ENCODE data around the gene MATCAP1.

The MATCAP1 gene

GRCh38 chr16:67170949-67171649 is 12.7 kb downstream of the MATCAP1 start:
- no peak for DNase-seq

- no peak for DNase-seq
Measured at GRCh38 chr16:67170168-67170948, 13.4 kb downstream of the MATCAP1 start, which contains the start of gene NOL3. Gene NOL3 (plus strand): TSS chr16:67170538.

- DNase-seq: no peak
Measured at GRCh38 chr16:67169642-67170167, 14.1 kb downstream of the MATCAP1 start.

- no peak for DNase-seq
Measured at GRCh38 chr16:67169011-67169451, 14.7 kb downstream of the MATCAP1 start.

- no peak for DNase-seq
Measured at GRCh38 chr16:67167588-67167987, 16.2 kb downstream of the MATCAP1 start.

- no peak for DNase-seq
Measured at GRCh38 chr16:67166598-67167168, 17.1 kb downstream of the MATCAP1 start.

- DNase-seq: no peak
Measured at GRCh38 chr16:67166110-67166547, 17.6 kb downstream of the MATCAP1 start.

- DNase-seq: no peak
Measured at GRCh38 chr16:67165121-67166078, 18.4 kb downstream of the MATCAP1 start.

GRCh38 chr16:67164599-67165061 is 19.1 kb downstream of the MATCAP1 start, which contains the start of gene HSF4:
Gene HSF4 (plus strand): TSS chr16:67164745. CDS start chr16:67164812, 67 bp downstream.
- DNase-seq: no peak

- DNase-seq: no peak
Measured at GRCh38 chr16:67163999-67164558, 19.7 kb downstream of the MATCAP1 start.

- DNase-seq: no peak
Measured at GRCh38 chr16:67163164-67163998, 20.4 kb downstream of the MATCAP1 start.

- DNase-seq: no peak
Measured at GRCh38 chr16:67162506-67163163, 21.1 kb downstream of the MATCAP1 start.

GRCh38 chr16:67161595-67162058 is 22.1 kb downstream of the MATCAP1 start:
- DNase-seq: no peak

- no peak for DNase-seq
Measured at GRCh38 chr16:67158637-67159600, 24.8 kb downstream of the MATCAP1 start.

GRCh38 chr16:67157892-67158635 is 25.7 kb downstream of the MATCAP1 start:
- DNase-seq: no peak

- no peak for DNase-seq
Measured at GRCh38 chr16:67157106-67157748, 26.5 kb downstream of the MATCAP1 start.

- DNase-seq: no peak
Measured at GRCh38 chr16:67156143-67156844, 27.5 kb downstream of the MATCAP1 start.

All from NCI-H2029 treated with DMSO at 0.1 percent for 48 hours (cell line).